Measurements from ENCODE around the gene SPSB4.

SPSB4 gene

GRCh38 chr3:141123677-141124410 lies 72.7 kb downstream of the SPSB4 start:
- DNase-seq = no peak

GRCh38 chr3:141124715-141125114 lies 73.6 kb downstream of the SPSB4 start:
- DNase-seq = no peak

GRCh38 chr3:141125351-141125750 lies 74.2 kb downstream of the SPSB4 start:
- DNase-seq = no peak

- DNase-seq = no peak
Observed at GRCh38 chr3:141126661-141127343, 75.7 kb downstream of the SPSB4 start.

GRCh38 chr3:141127344-141128125 lies 76.4 kb downstream of the SPSB4 start:
- DNase-seq = no peak

- no peak for DNase-seq
Observed at GRCh38 chr3:141128126-141128777, 77.1 kb downstream of the SPSB4 start.

GRCh38 chr3:141129049-141129448 lies 77.9 kb downstream of the SPSB4 start:
- DNase-seq = no peak

- DNase-seq = no peak
Observed at GRCh38 chr3:141129541-141130011, 78.4 kb downstream of the SPSB4 start.

GRCh38 chr3:141143517-141143916 lies 92.4 kb downstream of the SPSB4 start:
- no peak for DNase-seq

GRCh38 chr3:141146979-141147470 lies 95.9 kb downstream of the SPSB4 start:
- DNase-seq = no peak

- no peak for DNase-seq
Observed at GRCh38 chr3:141147657-141148056, 96.5 kb downstream of the SPSB4 start.

GRCh38 chr3:141148169-141148568 lies 97.0 kb downstream of the SPSB4 start:
- no peak for DNase-seq

- no peak for DNase-seq
Observed at GRCh38 chr3:141148770-141149169, 97.6 kb downstream of the SPSB4 start.

- no peak for DNase-seq
Observed at GRCh38 chr3:141150081-141150830, 99.1 kb downstream of the SPSB4 start.

GRCh38 chr3:141150931-141151330 lies 99.8 kb downstream of the SPSB4 start:
- no peak for DNase-seq

- DNase-seq = no peak
Observed at GRCh38 chr3:141151439-141151838, 100.3 kb downstream of the SPSB4 start.

- no peak for DNase-seq
Observed at GRCh38 chr3:141152130-141152529, 101.0 kb downstream of the SPSB4 start.

GRCh38 chr3:141152801-141153678 lies 101.9 kb downstream of the SPSB4 start:
- DNase-seq = no peak

GRCh38 chr3:141153679-141153966 lies 102.5 kb downstream of the SPSB4 start:
- no peak for DNase-seq

- DNase-seq = no peak
Observed at GRCh38 chr3:141164852-141165251, 113.7 kb downstream of the SPSB4 start.

GRCh38 chr3:141167681-141168080 lies 116.5 kb downstream of the SPSB4 start:
- no peak for DNase-seq

Measured in stimulated activated CD4-positive, alpha-beta T cell treated with anti-CD3 and anti-CD28 coated beads, Interleukin-15, amount 100 ng/mL, for 24 hours (primary cell).